CD4-positive, CD25-positive, alpha-beta regulatory T cell (primary cell): ENCODE results near the gene BCAN. TPM values are rescaled to one million over a fixed set of nuclear protein-coding genes. Genes with fewer than 3 reads are reported as not detected.
A peak's percentile ranks its signal among the peaks of the same experiment; 100 is the strongest.

Experiments
- ATAC-seq, 2 donors: fragments of 150-1000 bp; cut with Tn5 transposase; one replicate each; pipeline ENCODE4 v1.10.0; 2021; ENCODE audit warnings: low read depth in 2 of 2, moderate number of reproducible peaks in 2 of 2, moderate library complexity in 1 of 2
- DNase-seq, 3 donors: peaks; one replicate each; pipeline versions ENCODE4 v3.0.0 to v3.0.0-alpha.2; 2012 to 2022; ENCODE audit warnings: mixed read lengths in 1 of 3
- H3K27ac ChIP-seq: one replicate; pipeline ENCODE4 v1.7.0; 2013; ENCODE audit warnings: mild to moderate bottlenecking, low read length; ENCODE audit not compliant: insufficient read depth, poor library complexity, severe bottlenecking
- H3K27me3 ChIP-seq: one replicate; pipeline ENCODE4 v1.7.0; 2013; ENCODE audit warnings: low read length; ENCODE audit not compliant: control insufficient read depth, insufficient read depth
- H3K36me3 ChIP-seq: one replicate; pipeline ENCODE4 v1.7.0; 2013; ENCODE audit warnings: mild to moderate bottlenecking, low read length, moderate library complexity; ENCODE audit not compliant: control insufficient read depth, insufficient read depth
- H3K4me1 ChIP-seq: 2 replicates; pipeline ENCODE4 v1.7.0; 2013; ENCODE audit warnings: mild to moderate bottlenecking, low read length; ENCODE audit not compliant: insufficient read depth, control insufficient read depth, poor library complexity, severe bottlenecking
- H3K4me3 ChIP-seq: one replicate; pipeline ENCODE4 v1.7.0; 2013; ENCODE audit warnings: low read depth, mild to moderate bottlenecking, low read length, moderate library complexity
- H3K9me3 ChIP-seq, 2 experiments: 1 replicate in 1 of 2; 2 replicates in 1 of 2; pipeline ENCODE4 v1.7.0; 2013; ENCODE audit warnings: low read length in 2 of 2, mild to moderate bottlenecking in 1 of 2, moderate library complexity in 1 of 2; ENCODE audit not compliant: control insufficient read depth in 2 of 2
- H3K27ac Mint-ChIP-seq, 3 donors: one replicate each; pipeline ENCODE4 v1.8.0; 2020 to 2022; ENCODE audit warnings: mild to moderate bottlenecking in 3 of 3, mixed read lengths in 3 of 3, moderate library complexity in 2 of 3
- H3K27me3 Mint-ChIP-seq: one replicate; pipeline ENCODE4 v1.8.0; 2022; ENCODE audit warnings: mild to moderate bottlenecking, mixed read lengths
- H3K36me3 Mint-ChIP-seq: one replicate; pipeline ENCODE4 v1.8.0; 2020; ENCODE audit warnings: mixed read lengths
- H3K4me1 Mint-ChIP-seq, 4 donors: one replicate each; pipeline ENCODE4 v1.8.0; 2020 to 2022; ENCODE audit warnings: mixed read lengths in 4 of 4, mild to moderate bottlenecking in 1 of 4
- H3K4me3 Mint-ChIP-seq, 4 donors: one replicate each; pipeline ENCODE4 v1.8.0; 2020 to 2022; ENCODE audit warnings: mild to moderate bottlenecking in 4 of 4, mixed read lengths in 4 of 4, moderate library complexity in 3 of 4
- H3K9me3 Mint-ChIP-seq, 7 donors: one replicate each; pipeline ENCODE4 v1.8.0; 2020 to 2022; ENCODE audit warnings: mixed read lengths in 7 of 7, mild to moderate bottlenecking in 3 of 7, moderate library complexity in 2 of 7
- polyA plus RNA-seq, 4 donors: library from polyadenylated mRNA; unstranded; fragments of 300-500 nt; fragmentation: Illumina TruSeq; gene quantifications; one replicate each; pipeline ENCODE4 v1.2.3, GENCODE V29; 2021
- total RNA-seq: library from RNA; stranded (reverse); gene quantifications from one replicate; pipeline ENCODE4 v1.2.3, GENCODE V29; 2022

Gene BCAN
- total and polyA plus RNA-seq, 5 donors from 2014 or later: not detected

- no peak for DNase-seq
- Histone ChIP-seq H3K27me3 (peaks cover 29% of the 10 kb centered on the region), H3K9me3 (no peaks in the 10 kb centered on the region), H3K4me1 (peaks cover 4% of the 10 kb centered on the region), H3K36me3 (no peaks in the 10 kb centered on the region), H3K27ac (no peak within 1 kb of the TSS), H3K4me3 (no peak within 1 kb of the TSS)
- peaks cover 67% of the 10 kb centered on the region for H3K27me3 Mint-ChIP-seq
- H3K27ac Mint-ChIP-seq: no peak within 1 kb of the TSS
- ATAC-seq: no peak
- H3K9me3 Mint-ChIP-seq: peaks cover 0 to 1% (median 0%) of the 10 kb centered on the region in 7 donors
- peaks cover 0 to 9% (median 3%) of the 10 kb centered on the region in 4 donors for H3K4me1 Mint-ChIP-seq
- H3K4me3 Mint-ChIP-seq: no peak within 1 kb of the TSS
- H3K36me3 Mint-ChIP-seq: no peaks in the 10 kb centered on the region
Observed at GRCh38 chr1:156618853-156619581, 22.9 kb upstream of the BCAN start, which contains the start of gene HAPLN2. Gene HAPLN2 (plus strand): TSS chr1:156619415. CDS start chr1:156623491, 4,076 bp downstream.

GRCh38 chr1:156619582-156619955, 22.3 kb upstream of the BCAN start:
- H3K4me3 Mint-ChIP-seq: no peak overlapping the region
- no peak overlapping the region for H3K27ac Mint-ChIP-seq
- DNase-seq: no peak
- peaks cover 66% of the 10 kb centered on the region for H3K27me3 Mint-ChIP-seq
- no peaks in the 10 kb centered on the region for H3K36me3 Mint-ChIP-seq
- H3K4me1 ChIP-seq: peaks cover 9% of the 10 kb centered on the region
- H3K4me3 ChIP-seq: no peak overlapping the region
- no peaks in the 10 kb centered on the region for H3K36me3 ChIP-seq
- peaks cover 0 to 12% (median 3%) of the 10 kb centered on the region in 4 donors for H3K4me1 Mint-ChIP-seq
- no peak for ATAC-seq
- peaks cover 29% of the 10 kb centered on the region for H3K27me3 ChIP-seq
- peaks cover 0 to 1% (median 0%) of the 10 kb centered on the region in 7 donors for H3K9me3 Mint-ChIP-seq
- H3K27ac ChIP-seq: no peak overlapping the region
- H3K9me3 ChIP-seq: no peaks in the 10 kb centered on the region

GRCh38 chr1:156622581-156623297, 19.2 kb upstream of the BCAN start:
- H3K4me1 ChIP-seq: peaks cover 20% of the 10 kb centered on the region
- DNase-seq (no peak), ATAC-seq (no peak)
- no peak overlapping the region for H3K4me3 ChIP-seq
- no peak overlapping the region for H3K27ac ChIP-seq
- Mint-ChIP-seq H3K27me3 (peaks cover 61% of the 10 kb centered on the region), H3K4me1 (peaks cover 4 to 20% (median 9%) of the 10 kb centered on the region in 4 donors), H3K4me3 (peak overlapping the region in 3 of 4 donors; percentile 29 to 78 (median 77)), H3K27ac (no peak overlapping the region), H3K36me3 (no peaks in the 10 kb centered on the region), H3K9me3 (no peaks in the 10 kb centered on the region)
- H3K27me3 ChIP-seq: peaks cover 29% of the 10 kb centered on the region
- no peaks in the 10 kb centered on the region for H3K9me3 ChIP-seq
- H3K36me3 ChIP-seq: no peaks in the 10 kb centered on the region

GRCh38 chr1:156623946-156624813, 17.7 kb upstream of the BCAN start:
- H3K27ac Mint-ChIP-seq: no peak overlapping the region
- peaks cover 27% of the 10 kb centered on the region for H3K27me3 ChIP-seq
- H3K4me3 Mint-ChIP-seq: peak overlapping the region in 3 of 4 donors; percentile 36 to 84 (median 72)

GRCh38 chr1:156624814-156625435, 17.0 kb upstream of the BCAN start:
- ATAC-seq: no peak
- DNase-seq: no peak
- peaks cover 23% of the 10 kb centered on the region for H3K27me3 ChIP-seq
- no peaks in the 10 kb centered on the region for H3K9me3 ChIP-seq
- peaks cover 20% of the 10 kb centered on the region for H3K4me1 ChIP-seq
- Mint-ChIP-seq H3K36me3 (no peaks in the 10 kb centered on the region), H3K27ac (no peak overlapping the region), H3K4me1 (peaks cover 3 to 20% (median 6%) of the 10 kb centered on the region in 4 donors), H3K4me3 (peak overlapping the region in 2 of 4 donors; percentile 36 to 48), H3K27me3 (peaks cover 66% of the 10 kb centered on the region), H3K9me3 (no peaks in the 10 kb centered on the region)
- H3K27ac ChIP-seq: no peak overlapping the region
- H3K36me3 ChIP-seq: no peaks in the 10 kb centered on the region
- H3K4me3 ChIP-seq: no peak overlapping the region

More at GRCh38 chr1:156623946-156624813, 17.7 kb upstream of the BCAN start:
- H3K36me3 Mint-ChIP-seq: no peaks in the 10 kb centered on the region
- H3K9me3 Mint-ChIP-seq: no peaks in the 10 kb centered on the region
- DNase-seq: peak in 1 of 3 donors; percentile 27
- peak; percentile 22 to 31 for ATAC-seq
- H3K36me3 ChIP-seq: no peaks in the 10 kb centered on the region
- peaks cover 66% of the 10 kb centered on the region for H3K27me3 Mint-ChIP-seq
- no peaks in the 10 kb centered on the region for H3K9me3 ChIP-seq
- peaks cover 4 to 20% (median 9%) of the 10 kb centered on the region in 4 donors for H3K4me1 Mint-ChIP-seq
- no peak overlapping the region for H3K27ac ChIP-seq
- no peak overlapping the region for H3K4me3 ChIP-seq
- H3K4me1 ChIP-seq: peaks cover 20% of the 10 kb centered on the region

- H3K27me3 ChIP-seq: peaks cover 20% of the 10 kb centered on the region
Observed at GRCh38 chr1:156625436-156626078, 16.4 kb upstream of the BCAN start.

More at GRCh38 chr1:156625436-156626078, 16.4 kb upstream of the BCAN start:
- Histone ChIP-seq H3K36me3 (no peaks in the 10 kb centered on the region), H3K27ac (no peak overlapping the region), H3K4me3 (no peak overlapping the region), H3K4me1 (peaks cover 20% of the 10 kb centered on the region), H3K9me3 (no peaks in the 10 kb centered on the region)
- peak overlapping the region in 1 of 3 donors; percentile 2 for H3K27ac Mint-ChIP-seq
- peak; percentile 60 to 68 for ATAC-seq
- H3K27me3 Mint-ChIP-seq: peaks cover 66% of the 10 kb centered on the region
- peak overlapping the region; percentile 70 to 90 (median 84) for H3K4me3 Mint-ChIP-seq
- peak; percentile 50 to 62 (median 58) for DNase-seq
- peaks cover 3 to 20% (median 6%) of the 10 kb centered on the region in 4 donors for H3K4me1 Mint-ChIP-seq
- H3K9me3 Mint-ChIP-seq: no peaks in the 10 kb centered on the region
- H3K36me3 Mint-ChIP-seq: no peaks in the 10 kb centered on the region
